Measurements from ENCODE around the gene SLC22A14. TPM values are rescaled to one million over a fixed set of nuclear protein-coding genes. Genes with fewer than 3 reads are reported as not detected.

SLC22A14 gene
- total RNA-seq (2022) (0.14 and 0.23 TPM in 2 replicates), Bru-seq, nascent RNA (percentile 31 among the genes with signal in this experiment), BruChase-seq, experiment 1, labeled RNA remaining after a 2-hour chase (percentile 32 among the genes with signal in this experiment), BruChase-seq, experiment 2, labeled RNA remaining after a 6-hour chase (percentile 32 among the genes with signal in this experiment)
- long read RNA-seq: 0 reads

GRCh38 chr3:38281895-38282686, at the start of gene SLC22A14:
TSS of gene SLC22A14 (plus strand) at chr3:38282294. CDS start at chr3:38306027, 23,733 bp downstream.
- H3K36me3 Mint-ChIP-seq (ENCODE audit: insufficient read depth, unreplicated experiment): no peaks in the 10 kb centered on the region
- H3K9me3 Mint-ChIP-seq (ENCODE audit: unreplicated experiment): no peaks in the 10 kb centered on the region
- Histone ChIP-seq H3K4me1 (no peaks in the 10 kb centered on the region), H3K9me3 (no peaks in the 10 kb centered on the region), H3K36me3 (ENCODE audit: control insufficient read depth, insufficient read depth, low read length) (no peaks in the 10 kb centered on the region), H3K27me3 (replicated peaks; ENCODE audit: control insufficient read depth, insufficient read depth, low read length) (no peaks in the 10 kb centered on the region), H3K4me3 (ENCODE audit: low read depth, low read length) (no peak within 1 kb of the TSS)
- no peak within 1 kb of the TSS for H3K27ac Mint-ChIP-seq (ENCODE audit: unreplicated experiment)
- ChIA-PET POLR2A (no interaction called here), CTCF (no interaction called here)
- BruUV-seq (replicated peaks): no TSS peak
- TF ChIP-seq CTCF (IDR thresholded peaks at IDR 0.05; ENCODE audit: insufficient read depth in 1 of 2, low read depth in 1 of 2, low read length in 1 of 2, severe bottlenecking in 1 of 2, unreplicated experiment in 1 of 2): no peak
- no peaks in the 10 kb centered on the region for H3K4me1 Mint-ChIP-seq (ENCODE audit: low read depth, unreplicated experiment)
- no peak within 1 kb of the TSS for H3K4me3 Mint-ChIP-seq (ENCODE audit: unreplicated experiment)
- H3K27me3 Mint-ChIP-seq (ENCODE audit: insufficient read depth, unreplicated experiment): no peaks in the 10 kb centered on the region
- intact Hi-C loops (cut with micrococcal nuclease; ENCODE audit: unreplicated experiment): no loop called here
- DNase-seq: no peak

GRCh38 chr3:38232701-38233100, 49.4 kb upstream of the SLC22A14 start:
- Histone ChIP-seq H3K4me3 (ENCODE audit: low read depth, low read length) (no peak overlapping the region), H3K27me3 (replicated peaks; ENCODE audit: control insufficient read depth, insufficient read depth, low read length) (no peaks in the 10 kb centered on the region), H3K9me3 (no peaks in the 10 kb centered on the region), H3K36me3 (ENCODE audit: control insufficient read depth, insufficient read depth, low read length) (0 out of 2 replicates have a peak, but pooled peaks cover 3% of the 10 kb centered on the region), H3K4me1 (peaks cover 27% of the 10 kb centered on the region)
- TF ChIP-seq CTCF (IDR thresholded peaks at IDR 0.05; ENCODE audit: insufficient read depth in 1 of 2, low read depth in 1 of 2, low read length in 1 of 2, severe bottlenecking in 1 of 2, unreplicated experiment in 1 of 2): no peak
- POLR2A ChIA-PET: no interaction called here
- Mint-ChIP-seq H3K4me3 (ENCODE audit: unreplicated experiment) (no peak overlapping the region), H3K9me3 (ENCODE audit: unreplicated experiment) (no peaks in the 10 kb centered on the region), H3K27me3 (ENCODE audit: insufficient read depth, unreplicated experiment) (no peaks in the 10 kb centered on the region), H3K36me3 (ENCODE audit: insufficient read depth, unreplicated experiment) (peaks cover 52% of the 10 kb centered on the region), H3K27ac (ENCODE audit: unreplicated experiment) (no peak overlapping the region), H3K4me1 (ENCODE audit: low read depth, unreplicated experiment) (peaks cover 14% of the 10 kb centered on the region)
- no peak for DNase-seq
- intact Hi-C loops (cut with micrococcal nuclease; ENCODE audit: unreplicated experiment): no loop called here
- CTCF ChIA-PET: no interaction called here
- no TSS peak for BruUV-seq (replicated peaks)

GRCh38 chr3:38235466-38235865, 46.6 kb upstream of the SLC22A14 start:
- H3K27me3 ChIP-seq (replicated peaks; ENCODE audit: control insufficient read depth, insufficient read depth, low read length): no peaks in the 10 kb centered on the region
- H3K4me3 ChIP-seq (ENCODE audit: low read depth, low read length): no peak overlapping the region
- H3K4me1 Mint-ChIP-seq (ENCODE audit: low read depth, unreplicated experiment): peaks cover 14% of the 10 kb centered on the region
- no peaks in the 10 kb centered on the region for H3K9me3 Mint-ChIP-seq (ENCODE audit: unreplicated experiment)
- H3K36me3 ChIP-seq (ENCODE audit: control insufficient read depth, insufficient read depth, low read length): peaks cover 2% of the 10 kb centered on the region; the same call in 1 of the 2 replicates
- peak in 1 of 2 experiments; percentile 24 for DNase-seq
- peak overlapping the region; percentile 3 for H3K4me3 Mint-ChIP-seq (ENCODE audit: unreplicated experiment)
- H3K27me3 Mint-ChIP-seq (ENCODE audit: insufficient read depth, unreplicated experiment): no peaks in the 10 kb centered on the region
- H3K9me3 ChIP-seq: no peaks in the 10 kb centered on the region
- ChIA-PET CTCF (no interaction called here), POLR2A (interaction anchor here (0.7 kb wide), 1 partner anchor 36 kb away, joined by 3 read pairs; no protein-coding TSS in a partner anchor)
- BruUV-seq (replicated peaks): no TSS peak
- H3K27ac Mint-ChIP-seq (ENCODE audit: unreplicated experiment): no peak overlapping the region
- peaks cover 23% of the 10 kb centered on the region for H3K4me1 ChIP-seq
- H3K36me3 Mint-ChIP-seq (ENCODE audit: insufficient read depth, unreplicated experiment): peaks cover 57% of the 10 kb centered on the region
- intact Hi-C loops (cut with micrococcal nuclease; ENCODE audit: unreplicated experiment): loop anchor here (5.0 kb wide), 1 partner anchor 98 kb away; the partner anchor contains the start of genes ACAA1 and MYD88
- TF ChIP-seq CTCF (IDR thresholded peaks at IDR 0.05; ENCODE audit: insufficient read depth in 1 of 2, low read depth in 1 of 2, low read length in 1 of 2, severe bottlenecking in 1 of 2, unreplicated experiment in 1 of 2): no peak

All from Caco-2 (cell line).